OCI-LY1 (cell line): ENCODE data around the gene SMC4.

Experiments
- EZH2 ChIP-seq: fragments of 200-600 bp; sonication (generic), shearing (Covaris generic); IDR thresholded peaks from 2 replicates; pipeline ENCODE4 v1.8.0; 2017; ENCODE audit warnings: borderline replicate concordance, mixed run types, mild to moderate bottlenecking, antibody characterized with exemption, low read length, moderate library complexity, mixed read lengths
- TF ChIP-seq, protein P1 (sequence below): fragments of 200-600 bp; sonication (generic), shearing (Covaris generic); IDR thresholded peaks from 2 replicates; pipeline ENCODE4 v1.5.1; 2017; ENCODE audit warnings: mild to moderate bottlenecking, antibody characterized with exemption, low read length, moderate library complexity, mixed read lengths

DNA sequence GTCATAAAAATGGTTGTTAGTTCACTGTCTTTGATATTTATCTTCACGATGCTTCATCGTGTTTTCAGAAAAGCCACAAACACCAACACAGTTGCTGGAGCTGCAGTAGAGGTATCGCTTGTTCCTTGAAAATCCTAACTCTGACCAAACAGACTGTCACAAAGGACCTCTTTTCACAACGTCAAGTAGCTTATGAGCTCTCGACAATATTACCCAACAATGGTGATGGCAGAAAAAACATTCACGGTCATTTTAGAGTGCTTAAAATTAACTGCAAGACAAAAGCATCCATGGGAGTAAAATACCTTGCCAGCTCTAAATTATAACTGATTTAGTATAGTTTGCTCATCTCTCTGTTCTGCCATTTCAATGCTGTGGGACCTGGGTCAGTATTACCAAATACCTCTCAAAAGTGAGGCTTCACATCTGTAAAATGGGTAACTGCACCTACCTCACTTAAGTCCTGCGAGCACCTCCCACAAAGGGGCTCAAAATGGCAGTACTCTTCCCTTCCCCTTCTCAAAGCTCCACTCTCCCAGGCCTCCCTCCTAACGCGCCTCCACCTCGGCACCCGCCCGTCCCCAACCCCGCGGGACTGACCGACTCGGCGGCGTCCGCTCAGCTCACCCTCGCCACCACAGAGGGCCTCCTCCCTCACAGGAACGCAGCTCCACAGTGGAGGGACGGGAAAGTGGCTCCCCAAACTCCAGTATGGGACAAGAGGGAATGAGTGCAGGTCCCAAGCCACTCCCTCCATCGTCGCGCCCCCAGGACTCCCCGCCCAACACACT, 49.6 kb downstream of the SMC4 start:
- TF ChIP-seq, protein P1, sequence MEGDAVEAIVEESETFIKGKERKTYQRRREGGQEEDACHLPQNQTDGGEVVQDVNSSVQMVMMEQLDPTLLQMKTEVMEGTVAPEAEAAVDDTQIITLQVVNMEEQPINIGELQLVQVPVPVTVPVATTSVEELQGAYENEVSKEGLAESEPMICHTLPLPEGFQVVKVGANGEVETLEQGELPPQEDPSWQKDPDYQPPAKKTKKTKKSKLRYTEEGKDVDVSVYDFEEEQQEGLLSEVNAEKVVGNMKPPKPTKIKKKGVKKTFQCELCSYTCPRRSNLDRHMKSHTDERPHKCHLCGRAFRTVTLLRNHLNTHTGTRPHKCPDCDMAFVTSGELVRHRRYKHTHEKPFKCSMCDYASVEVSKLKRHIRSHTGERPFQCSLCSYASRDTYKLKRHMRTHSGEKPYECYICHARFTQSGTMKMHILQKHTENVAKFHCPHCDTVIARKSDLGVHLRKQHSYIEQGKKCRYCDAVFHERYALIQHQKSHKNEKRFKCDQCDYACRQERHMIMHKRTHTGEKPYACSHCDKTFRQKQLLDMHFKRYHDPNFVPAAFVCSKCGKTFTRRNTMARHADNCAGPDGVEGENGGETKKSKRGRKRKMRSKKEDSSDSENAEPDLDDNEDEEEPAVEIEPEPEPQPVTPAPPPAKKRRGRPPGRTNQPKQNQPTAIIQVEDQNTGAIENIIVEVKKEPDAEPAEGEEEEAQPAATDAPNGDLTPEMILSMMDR = peak; percentile 17; the same call in 1 of the 2 replicates
- no peak for TF ChIP-seq EZH2
